Measurements from ENCODE around the gene TLR7. TPM values are rescaled to one million over a fixed set of nuclear protein-coding genes. Genes with fewer than 3 reads are reported as not detected.

The TLR7 gene
- total RNA-seq, 1 experiment from 2014 or later = not detected

- Histone ChIP-seq H2BK15ac (ENCODE audit: low read depth, low read length) (no peak overlapping the region), H3K56ac (ENCODE audit: insufficient read length, low read depth, low read length) (no peak overlapping the region), H3K9ac (ENCODE audit: extremely low read depth, insufficient read length, low read length) (no peak overlapping the region), H3K4me2 (ENCODE audit: insufficient read depth, insufficient read length, low read length) (no peak overlapping the region), H4K5ac (ENCODE audit: insufficient read length, low read depth, low read length) (no peak overlapping the region), H2BK12ac (ENCODE audit: insufficient read length, low read depth, low read length) (no peak overlapping the region), H2BK120ac (ENCODE audit: low read depth, low read length, poor library complexity, severe bottlenecking) (no peak overlapping the region), H3K4me1 (ENCODE audit: insufficient read depth, low read length) (no peaks in the 10 kb centered on the region), H2BK5ac (ENCODE audit: insufficient read length, low read length) (no peak overlapping the region), H3T11ph (ENCODE audit: low read length) (no peak overlapping the region), H3K27me3 (ENCODE audit: insufficient read depth, low read length) (no peaks in the 10 kb centered on the region), H3K79me1 (ENCODE audit: insufficient read depth, low read depth, low read length, poor library complexity, severe bottlenecking) (no peaks in the 10 kb centered on the region), H2AK5ac (ENCODE audit: insufficient read length, low read length) (no peak overlapping the region), H3K4ac (ENCODE audit: low read depth, low read length) (no peak overlapping the region), H4K8ac (replicated peaks; ENCODE audit: insufficient read length, low read depth, low read length) (no peak overlapping the region), H2AFZ (ENCODE audit: low read length) (no peak overlapping the region), H4K20me1 (ENCODE audit: control insufficient read depth, insufficient read depth, insufficient read length) (no peaks in the 10 kb centered on the region), H3K23me2 (ENCODE audit: insufficient read length, low read depth, low read length, poor library complexity, severe bottlenecking) (no peaks in the 10 kb centered on the region), H3K27ac (ENCODE audit: insufficient read length, low read depth, low read length) (no peak overlapping the region), H3K9me3 (ENCODE audit: control insufficient read depth, low read depth, low read length) (peaks cover 5% of the 10 kb centered on the region), H3K14ac (ENCODE audit: insufficient read depth, low read length) (no peak overlapping the region), H3K18ac (ENCODE audit: insufficient read length, low read depth, low read length) (no peak overlapping the region), H3K79me2 (ENCODE audit: insufficient read depth, low read length) (no peaks in the 10 kb centered on the region), H3K23ac (ENCODE audit: insufficient read length, low read depth, low read length) (no peak overlapping the region), H2BK20ac (ENCODE audit: low read depth, low read length, poor library complexity, severe bottlenecking) (no peak overlapping the region), H4K91ac (ENCODE audit: insufficient read length, low read depth, low read length) (no peak overlapping the region)
- Mint-ChIP-seq H3K36me3 (ENCODE audit: insufficient read depth in 1 of 3, low read depth in 3 of 3) (peaks cover 2 to 13% (median 8%) of the 10 kb centered on the region in 3 experiments; a peak in 5 of 7 replicates), H3K4me3 (no peak overlapping the region), H3K9me3 (peaks cover 59 to 73% of the 10 kb centered on the region in 2 experiments), H3K27ac (no peak overlapping the region), H3K4me1 (peaks cover 6 to 8% of the 10 kb centered on the region in 2 experiments), H3K27me3 (ENCODE audit: low read depth) (no peaks in the 10 kb centered on the region)
- no peak for TF ChIP-seq CTCF (conservative IDR thresholded peaks at IDR 0.05)
- WGBS (ENCODE audit: extremely low coverage, insufficient read length, low lambda C conversion rate) = no CpG with 5 or more reads among the region's 4 CpGs
- no peak for DNase-seq
These were observed 813 bp downstream of the TLR7 start for GRCh38 chrX:12867685-12868084.
